VCaP (cell line): ENCODE data around the gene FUT8.
A peak's percentile ranks its signal among the peaks of the same experiment; 100 is the strongest.

Source experiments
- H3K27ac ChIP-seq: fragments of 450-650 bp; 2 replicates; pipeline ENCODE4 v1.5.1; 2017
- CTCF ChIP-seq: fragments of 450-650 bp; conservative IDR thresholded peaks from 2 replicates; pipeline ENCODE4 v1.5.1; 2017; ENCODE audit warnings: mild to moderate bottlenecking, moderate library complexity

The FUT8 gene

GRCh38 chr14:65495196-65495595, 82.7 kb downstream of the FUT8 start:
- TF ChIP-seq CTCF = no peak
- no peak overlapping the region for H3K27ac ChIP-seq

GRCh38 chr14:65496178-65496993, 83.9 kb downstream of the FUT8 start:
- H3K27ac ChIP-seq = no peak overlapping the region
- no peak for TF ChIP-seq CTCF

- no peak for TF ChIP-seq CTCF
- no peak overlapping the region for H3K27ac ChIP-seq
Measured at GRCh38 chr14:65499138-65499537, 86.6 kb downstream of the FUT8 start.

GRCh38 chr14:65500075-65500474, 87.5 kb downstream of the FUT8 start:
- no peak overlapping the region for H3K27ac ChIP-seq
- no peak for TF ChIP-seq CTCF

- TF ChIP-seq CTCF = peak; percentile 23; the same call in 1 of the 2 replicates
- H3K27ac ChIP-seq = no peak overlapping the region
Measured at GRCh38 chr14:65501328-65501727, 88.8 kb downstream of the FUT8 start.

- no peak overlapping the region for H3K27ac ChIP-seq
- no peak for TF ChIP-seq CTCF
Measured at GRCh38 chr14:65502676-65503124, 90.2 kb downstream of the FUT8 start.

GRCh38 chr14:65503771-65504170, 91.2 kb downstream of the FUT8 start:
- H3K27ac ChIP-seq = no peak overlapping the region
- no peak for TF ChIP-seq CTCF
